ENCODE results near the gene TPD52L2. TPM values are rescaled to one million over a fixed set of nuclear protein-coding genes. Genes with fewer than 3 reads are reported as not detected.
"Not testable (repeated sequence)": the region's sequence is repeated elsewhere in the genome, so short reads cannot be mapped to it uniquely, and the experiment has no call there.

The TPD52L2 gene
- total RNA-seq, 2 experiments from 2014 or later, result 54.0 to 56.3 TPM

DNA sequence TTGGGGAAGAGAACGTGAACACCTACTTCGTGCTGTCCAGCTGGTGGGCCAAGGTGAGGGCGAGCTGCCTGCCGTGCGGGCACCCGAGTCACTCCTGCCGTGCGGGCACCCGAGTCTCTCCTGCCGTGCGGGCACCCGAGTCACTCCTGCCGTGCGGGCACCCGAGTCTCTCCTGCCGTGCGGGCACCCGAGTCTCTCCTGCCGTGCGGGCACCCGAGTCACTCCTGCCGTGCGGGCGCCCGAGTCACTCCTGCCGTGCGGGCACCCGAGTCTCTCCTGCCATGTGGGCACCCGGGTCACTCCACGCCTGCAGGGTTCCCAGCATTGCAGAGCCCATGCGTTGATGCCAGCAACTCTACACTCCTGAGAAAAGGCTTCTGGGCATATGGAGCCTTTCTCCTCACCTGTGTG, 64.4 kb downstream of the TPD52L2 start:
- not testable (repeated sequence) for H3K4me3 Mint-ChIP-seq

DNA sequence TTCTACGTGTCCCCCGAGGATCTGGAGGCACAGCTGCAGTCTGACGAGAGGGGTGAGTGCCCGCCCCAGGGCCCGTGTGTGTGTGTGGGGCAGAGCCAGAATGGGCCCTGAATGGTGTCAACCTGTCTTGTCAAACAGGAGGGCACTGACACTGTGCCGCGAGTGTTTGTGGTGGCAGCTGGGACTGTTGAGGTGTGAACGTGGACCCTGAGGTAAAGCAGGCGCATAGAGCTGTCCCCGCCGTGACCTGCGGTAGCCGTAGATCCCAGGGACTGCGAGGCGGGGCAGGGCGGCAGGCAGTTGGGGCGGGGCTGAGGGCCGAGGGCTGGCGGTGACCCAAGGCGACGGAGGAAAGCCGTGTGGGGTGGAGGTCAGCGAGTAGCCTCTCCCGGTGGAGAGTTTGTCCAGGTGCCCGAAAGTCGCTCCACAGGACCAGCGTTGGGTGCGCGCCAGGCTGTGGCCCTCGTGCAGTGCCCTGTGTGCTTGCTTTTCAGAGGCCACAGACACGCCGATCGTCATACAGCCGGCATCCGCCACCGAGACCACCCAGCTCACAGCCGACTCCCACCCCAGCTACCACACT, 66.0 kb downstream of the TPD52L2 start:
- CTCF ChIA-PET, result no interaction called here
- H3K27ac Mint-ChIP-seq, result no peak overlapping the region
- ATAC-seq (no peak), DNase-seq (no peak)
- intact Hi-C loops (cut with DNase I, micrococcal nuclease), result no loop called here
- POLR2A ChIA-PET, result no interaction called here
- peaks cover 49% of the 10 kb centered on the region for H3K36me3 Mint-ChIP-seq (ENCODE audit: low read depth)
- no peaks in the 10 kb centered on the region for H3K9me3 Mint-ChIP-seq (ENCODE audit: low read depth)
- H3K27me3 Mint-ChIP-seq, result no peaks in the 10 kb centered on the region
- H3K4me3 Mint-ChIP-seq, result no peak overlapping the region
- H3K4me1 Mint-ChIP-seq, result peaks cover 2% of the 10 kb centered on the region

More for the DNA sequence above, 64.4 kb downstream of the TPD52L2 start:
- H3K9me3 Mint-ChIP-seq (ENCODE audit: low read depth); DNase-seq; ATAC-seq; intact Hi-C loops (cut with DNase I, micrococcal nuclease); H3K27me3 Mint-ChIP-seq; H3K27ac Mint-ChIP-seq; H3K4me1 Mint-ChIP-seq: not testable (repeated sequence)
- CTCF ChIA-PET, result interaction anchor here (0.5 to 0.7 kb wide), 2 partner anchors 25 to 63 kb away, joined by 3 read pairs; no protein-coding TSS in a partner anchor
- POLR2A ChIA-PET, result interaction anchor here (1.1 kb wide), 1 partner anchor 26 kb away, joined by 7 read pairs; no protein-coding TSS in a partner anchor
- H3K36me3 Mint-ChIP-seq (ENCODE audit: low read depth), result peaks cover 41% of the 10 kb centered on the region

DNA sequence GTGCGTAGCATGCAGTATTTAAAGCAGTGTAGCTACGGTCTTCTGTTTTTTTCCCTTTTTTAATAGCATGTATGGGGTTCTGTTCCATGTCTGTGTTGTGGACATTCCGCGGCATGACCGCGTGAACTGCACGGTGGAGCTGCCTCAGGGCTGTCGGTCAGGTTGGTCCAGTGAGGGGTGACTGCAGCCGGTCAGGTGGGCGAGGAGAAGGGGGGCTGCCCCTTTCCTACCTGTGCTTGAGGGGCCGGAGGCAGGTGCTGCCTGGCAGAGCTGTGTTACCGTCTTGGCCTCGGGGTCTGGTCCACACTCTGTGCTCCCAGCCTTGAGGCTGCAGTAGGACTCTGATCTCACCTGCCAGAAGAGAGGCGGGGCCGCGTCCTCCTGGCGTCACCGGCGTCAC, 66.7 kb downstream of the TPD52L2 start:
- Mint-ChIP-seq H3K27me3 (no peaks in the 10 kb centered on the region), H3K4me1 (no peaks in the 10 kb centered on the region), H3K27ac (peak overlapping the region; percentile 0), H3K36me3 (ENCODE audit: low read depth) (peaks cover 51% of the 10 kb centered on the region), H3K4me3 (no peak overlapping the region), H3K9me3 (ENCODE audit: low read depth) (no peaks in the 10 kb centered on the region)
- DNase-seq (no peak), ATAC-seq (no peak)
- POLR2A ChIA-PET, result no interaction called here
- CTCF ChIA-PET, result interaction anchor here (1.2 kb wide), 1 partner anchor 30 kb away, joined by 5 read pairs; no protein-coding TSS in a partner anchor
- intact Hi-C loops (cut with DNase I, micrococcal nuclease), result no loop called here

DNA sequence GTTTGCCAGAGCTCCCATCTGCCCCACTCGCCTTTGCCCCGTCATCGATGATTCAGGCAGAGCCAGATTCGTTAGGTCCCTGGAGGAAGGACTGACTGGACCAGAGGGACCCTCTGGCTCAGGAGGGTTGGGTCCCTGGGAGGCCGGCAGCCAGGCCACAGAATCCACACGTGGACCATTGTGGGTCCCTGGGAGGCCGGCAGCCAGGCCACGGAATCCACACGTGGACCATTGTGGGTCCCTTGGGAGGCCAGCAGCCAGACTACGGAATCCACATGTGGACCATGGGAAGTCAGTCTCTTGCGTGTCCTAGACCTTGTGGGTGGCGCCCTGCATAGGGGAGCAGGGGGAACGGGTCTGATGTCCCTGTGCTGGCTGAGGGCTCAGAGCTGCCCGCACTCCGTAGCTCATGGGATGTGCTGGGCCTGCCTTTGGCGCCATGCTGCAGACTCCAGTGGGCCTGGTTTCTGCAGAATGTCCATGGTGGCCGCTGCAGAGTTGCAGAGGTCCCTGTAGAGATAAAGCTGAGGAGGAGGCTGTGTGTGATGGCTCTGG, 67.6 kb downstream of the TPD52L2 start:
- ChIA-PET POLR2A (no interaction called here), CTCF (interaction anchor here (0.6 to 1.2 kb wide), 3 partner anchors 31 to 171 kb away, joined by 3 to 5 read pairs (median 3); no protein-coding TSS in a partner anchor)
- DNase-seq, result no peak
- Mint-ChIP-seq H3K36me3 (ENCODE audit: low read depth) (peaks cover 51% of the 10 kb centered on the region), H3K4me1 (no peaks in the 10 kb centered on the region), H3K4me3 (no peak overlapping the region), H3K27ac (no peak overlapping the region), H3K9me3 (ENCODE audit: low read depth) (no peaks in the 10 kb centered on the region), H3K27me3 (no peaks in the 10 kb centered on the region)
- no peak for ATAC-seq
- intact Hi-C loops (cut with DNase I, micrococcal nuclease), result no loop called here

DNA sequence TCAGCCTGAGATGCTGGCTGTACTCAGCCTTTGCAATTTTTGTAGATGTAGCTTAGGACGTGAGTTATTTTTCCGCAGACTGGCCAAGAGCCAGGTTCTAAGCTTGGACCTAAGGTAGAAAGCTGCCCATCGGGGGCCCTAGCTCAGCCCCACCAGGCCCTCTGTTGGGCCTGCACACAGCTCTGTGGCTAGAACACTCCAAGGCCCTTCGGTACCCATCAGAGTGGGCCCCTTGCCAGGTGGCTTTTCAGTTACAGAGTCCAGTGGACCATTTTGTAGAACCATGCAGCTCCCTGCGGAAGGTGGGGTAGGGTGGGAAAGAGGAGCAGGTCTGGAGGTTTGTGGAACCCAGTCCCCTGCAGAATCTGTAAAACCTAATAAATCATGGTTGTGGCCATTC, 68.6 kb downstream of the TPD52L2 start:
- peaks cover 46% of the 10 kb centered on the region for H3K36me3 Mint-ChIP-seq (ENCODE audit: low read depth)
- H3K27ac Mint-ChIP-seq, result no peak overlapping the region
- ChIA-PET POLR2A (no interaction called here), CTCF (interaction anchor here (0.7 kb wide), 1 partner anchor 15 kb away, joined by 4 read pairs; no protein-coding TSS in a partner anchor)
- H3K27me3 Mint-ChIP-seq, result no peaks in the 10 kb centered on the region
- no peak for ATAC-seq
- no peak for DNase-seq
- H3K9me3 Mint-ChIP-seq (ENCODE audit: low read depth), result no peaks in the 10 kb centered on the region
- intact Hi-C loops (cut with DNase I, micrococcal nuclease), result no loop called here
- H3K4me3 Mint-ChIP-seq, result no peak overlapping the region
- H3K4me1 Mint-ChIP-seq, result no peaks in the 10 kb centered on the region

DNA sequence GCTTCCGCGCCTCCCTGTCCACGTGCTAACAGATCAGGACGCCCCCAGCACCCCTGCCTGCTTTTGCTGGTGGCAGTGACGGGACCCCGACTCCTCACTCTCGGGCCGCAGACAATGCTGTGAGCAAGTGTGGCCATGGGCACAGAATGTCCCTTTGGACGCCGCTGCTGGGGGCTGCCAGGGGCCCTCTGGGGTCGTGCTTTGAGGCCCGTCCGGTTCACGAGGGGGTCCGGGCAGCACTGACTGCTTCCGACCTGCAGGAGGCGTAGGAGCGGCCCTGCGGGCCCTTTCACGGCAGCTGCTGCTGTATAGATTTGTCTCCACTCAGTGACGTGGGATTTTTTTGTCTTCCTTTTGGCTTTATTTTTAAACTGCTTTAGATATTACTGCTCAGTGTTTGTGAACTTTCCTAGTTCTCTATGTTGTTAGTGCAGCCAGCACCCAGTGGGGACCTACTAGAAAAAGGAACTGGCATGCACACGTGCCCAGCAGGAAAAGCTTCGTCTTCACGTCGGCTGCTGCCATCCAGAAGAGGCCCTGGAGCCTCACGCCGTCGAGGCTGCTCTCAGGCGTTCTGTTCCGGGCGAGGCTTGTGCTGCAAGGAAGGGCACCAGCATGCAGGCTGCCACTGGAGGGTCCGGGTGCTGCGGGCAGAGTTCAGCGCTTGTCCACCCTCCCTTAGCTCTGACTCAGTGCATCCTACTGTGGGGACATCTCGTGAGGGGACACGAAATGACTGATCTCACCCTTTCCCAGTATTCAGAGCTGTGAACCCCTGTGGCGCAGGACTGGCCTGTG, 69.4 kb downstream of the TPD52L2 start:
- no peak for ATAC-seq
- DNase-seq, result peak; percentile 30
- H3K9me3 Mint-ChIP-seq (ENCODE audit: low read depth), result no peaks in the 10 kb centered on the region
- no peak overlapping the region for H3K4me3 Mint-ChIP-seq
- H3K4me1 Mint-ChIP-seq, result no peaks in the 10 kb centered on the region
- ChIA-PET CTCF (interaction anchor here (1.3 kb wide), 1 partner anchor 39 kb away, joined by 5 read pairs; no protein-coding TSS in a partner anchor), POLR2A (interaction anchor here (0.5 kb wide), 1 partner anchor 49 kb away, joined by 5 read pairs; no protein-coding TSS in a partner anchor)
- H3K27ac Mint-ChIP-seq, result no peak overlapping the region
- peaks cover 40% of the 10 kb centered on the region for H3K36me3 Mint-ChIP-seq (ENCODE audit: low read depth)
- intact Hi-C loops (cut with DNase I, micrococcal nuclease), result loop anchor here (5.0 kb wide), 2 partner anchors 32 to 197 kb away; partner anchors contain the start of genes LIME1 (in 1 of the 2) and SLC2A4RG (in 1 of the 2)
- no peaks in the 10 kb centered on the region for H3K27me3 Mint-ChIP-seq

DNA sequence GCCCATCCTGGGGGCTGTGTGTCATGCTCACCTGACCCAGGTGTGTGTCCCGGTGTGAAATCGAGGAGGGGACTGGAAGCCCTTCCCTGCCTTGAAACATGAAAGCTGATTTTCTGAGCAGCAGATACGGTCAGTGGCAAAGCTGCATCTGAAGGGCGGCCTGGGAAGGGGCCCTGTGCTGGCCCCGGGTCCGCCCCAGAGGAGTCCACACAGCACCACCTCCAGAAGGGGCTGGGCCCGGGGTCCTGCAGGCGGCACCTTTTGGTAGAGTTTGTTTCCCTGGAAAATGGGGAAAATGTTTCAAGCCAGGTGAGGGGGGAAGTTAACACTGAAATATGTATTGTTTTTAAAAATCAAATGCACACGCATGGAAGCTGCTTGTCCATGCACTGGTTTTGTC, 70.4 kb downstream of the TPD52L2 start:
- intact Hi-C loops (cut with DNase I, micrococcal nuclease), result loop anchor here (5.0 kb wide), 2 partner anchors 33 to 198 kb away; partner anchors contain the start of genes LIME1 (in 1 of the 2) and SLC2A4RG (in 1 of the 2)
- no peak overlapping the region for H3K27ac Mint-ChIP-seq
- no peak overlapping the region for H3K4me3 Mint-ChIP-seq
- ATAC-seq, result no peak
- no peaks in the 10 kb centered on the region for H3K9me3 Mint-ChIP-seq (ENCODE audit: low read depth)
- no peaks in the 10 kb centered on the region for H3K4me1 Mint-ChIP-seq
- ChIA-PET CTCF (interaction anchor here (1.2 to 1.3 kb wide), 2 partner anchors 19 to 40 kb away, joined by 4 to 5 read pairs; no protein-coding TSS in a partner anchor), POLR2A (interaction anchor here (0.5 kb wide), 1 partner anchor 48 kb away, joined by 5 read pairs; no protein-coding TSS in a partner anchor)
- peaks cover 36% of the 10 kb centered on the region for H3K36me3 Mint-ChIP-seq (ENCODE audit: low read depth)
- no peaks in the 10 kb centered on the region for H3K27me3 Mint-ChIP-seq
- no peak for DNase-seq

DNA sequence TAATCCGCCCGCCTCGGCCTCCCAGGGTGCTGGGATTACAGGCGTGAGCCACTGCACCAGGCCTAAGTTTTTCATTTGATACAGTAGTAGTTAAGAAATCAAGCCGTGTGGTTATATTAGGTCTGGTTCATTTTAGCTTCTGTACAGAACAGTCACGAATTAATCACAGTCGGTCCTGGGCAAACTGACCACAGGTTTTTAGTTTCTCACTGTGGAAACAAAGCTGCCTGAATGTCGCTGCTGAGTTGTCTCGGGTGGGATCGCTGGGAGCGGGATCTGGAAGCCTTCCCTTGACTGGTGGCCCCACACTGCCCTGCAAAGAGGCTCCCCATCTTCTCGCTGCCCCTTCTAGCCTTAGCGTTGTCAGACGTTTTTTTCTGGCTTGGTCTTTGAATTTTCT, 72.5 kb downstream of the TPD52L2 start:
- no peak overlapping the region for H3K27ac Mint-ChIP-seq
- peaks cover 31% of the 10 kb centered on the region for H3K36me3 Mint-ChIP-seq (ENCODE audit: low read depth)
- no peak overlapping the region for H3K4me3 Mint-ChIP-seq
- no peak for ATAC-seq
- POLR2A ChIA-PET, result interaction anchor here (0.6 to 0.7 kb wide), 3 partner anchors 31 to 306 kb away, joined by 3 to 7 read pairs (median 3); no protein-coding TSS in a partner anchor
- CTCF ChIA-PET, result interaction anchor here (0.7 kb wide), 1 partner anchor 713 kb away, joined by 6 read pairs; no protein-coding TSS in a partner anchor
- intact Hi-C loops (cut with DNase I, micrococcal nuclease), result loop anchor here (5.0 kb wide), 2 partner anchors 35 to 200 kb away; partner anchors contain the start of genes LIME1 (in 1 of the 2) and SLC2A4RG (in 1 of the 2)
- no peak for DNase-seq
- no peaks in the 10 kb centered on the region for H3K9me3 Mint-ChIP-seq (ENCODE audit: low read depth)
- H3K27me3 Mint-ChIP-seq, result no peaks in the 10 kb centered on the region
- peaks cover 10% of the 10 kb centered on the region for H3K4me1 Mint-ChIP-seq

DNA sequence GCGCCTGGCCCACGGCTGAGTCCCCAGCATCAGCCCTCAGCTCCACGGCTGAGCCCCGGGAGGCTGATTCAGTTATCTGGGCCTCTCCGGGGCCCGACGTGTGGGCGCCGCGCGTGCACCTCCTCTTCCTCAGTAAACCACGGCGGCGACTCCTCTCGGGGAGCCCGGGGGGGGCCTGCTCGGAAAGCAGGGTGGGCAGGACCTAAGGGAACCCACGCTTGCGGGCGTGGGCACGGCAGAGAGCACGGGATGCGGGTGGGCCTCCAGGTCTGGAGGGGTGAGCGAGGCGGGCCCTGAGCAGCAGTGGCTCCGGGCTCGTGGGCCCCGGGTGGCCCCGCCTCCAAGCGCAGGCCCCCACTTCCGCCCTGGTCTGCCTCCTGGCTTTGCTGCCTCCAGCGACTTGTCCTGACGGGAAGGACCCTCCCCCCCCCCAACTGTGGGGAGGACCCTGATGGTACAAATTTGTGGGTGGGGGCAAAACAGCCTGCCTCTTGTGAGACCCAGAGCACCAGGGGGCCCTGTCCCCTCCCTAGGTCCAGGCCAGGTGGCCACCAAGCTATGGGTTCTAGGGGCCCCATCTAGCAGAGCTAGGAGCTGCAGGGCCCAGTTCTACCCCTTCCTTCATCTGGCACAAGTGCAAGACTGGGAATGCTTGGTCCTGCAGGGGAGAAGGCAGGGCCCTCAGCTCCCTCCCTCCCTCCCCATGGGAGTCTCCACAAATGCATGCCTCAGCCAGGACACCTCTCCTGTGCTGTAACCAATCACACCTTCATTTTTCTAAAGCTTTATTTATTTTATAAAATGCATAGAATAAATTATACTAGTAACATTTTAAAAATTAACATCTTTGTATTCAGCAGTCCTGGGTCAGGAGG, 74.2 kb downstream of the TPD52L2 start:
- H3K4me3 Mint-ChIP-seq, result no peak overlapping the region
- peak; percentile 10 for ATAC-seq
- peaks cover 10% of the 10 kb centered on the region for H3K4me1 Mint-ChIP-seq
- no peaks in the 10 kb centered on the region for H3K9me3 Mint-ChIP-seq (ENCODE audit: low read depth)
- peak; percentile 42 for DNase-seq
- ChIA-PET POLR2A (no interaction called here), CTCF (interaction anchor here (0.8 kb wide), 1 partner anchor 17 kb away, joined by 3 read pairs; the partner anchor contains the start of gene UCKL1)
- H3K27ac Mint-ChIP-seq, result no peak overlapping the region
- no peaks in the 10 kb centered on the region for H3K27me3 Mint-ChIP-seq
- peaks cover 31% of the 10 kb centered on the region for H3K36me3 Mint-ChIP-seq (ENCODE audit: low read depth)
- intact Hi-C loops (cut with DNase I, micrococcal nuclease), result loop anchor here (5.0 kb wide), 2 partner anchors 37 to 202 kb away; partner anchors contain the start of genes LIME1 (in 1 of the 2) and SLC2A4RG (in 1 of the 2)

DNA sequence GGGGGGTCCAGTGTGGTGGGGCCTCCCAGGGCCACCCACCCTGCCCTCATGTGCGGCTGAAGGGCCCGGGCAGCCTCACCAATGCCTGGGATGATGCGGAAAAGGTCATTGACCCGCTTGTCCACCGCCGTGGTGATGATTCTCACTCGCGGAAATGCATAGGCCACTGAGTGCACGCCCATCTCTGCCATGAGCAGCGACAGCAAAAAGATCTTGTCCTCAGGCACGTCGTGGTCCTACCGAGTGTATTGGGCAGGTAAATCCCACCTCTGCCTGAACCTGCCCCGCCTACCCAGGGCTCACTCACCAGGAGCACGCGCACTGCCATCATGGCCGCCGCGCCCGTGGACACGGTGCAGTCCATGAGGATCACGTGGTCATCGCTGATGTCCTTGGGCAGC, 75.0 kb downstream of the TPD52L2 start:
- H3K27ac Mint-ChIP-seq, result no peak overlapping the region
- peaks cover 10% of the 10 kb centered on the region for H3K4me1 Mint-ChIP-seq
- no peaks in the 10 kb centered on the region for H3K27me3 Mint-ChIP-seq
- intact Hi-C loops (cut with DNase I, micrococcal nuclease), result no loop called here
- H3K9me3 Mint-ChIP-seq (ENCODE audit: low read depth), result no peaks in the 10 kb centered on the region
- ChIA-PET CTCF (interaction anchor here (0.8 to 1.5 kb wide), 2 partner anchors 16 to 40 kb away, joined by 3 to 4 read pairs; partner anchors contain the start of genes SAMD10 and UCKL1), POLR2A (interaction anchor here (0.6 kb wide), 1 partner anchor 312 kb away, joined by 3 read pairs; no protein-coding TSS in a partner anchor)
- H3K4me3 Mint-ChIP-seq, result no peak overlapping the region
- DNase-seq, result no peak
- peaks cover 29% of the 10 kb centered on the region for H3K36me3 Mint-ChIP-seq (ENCODE audit: low read depth)
- no peak for ATAC-seq
